Placental pericyte (primary cell): Measurements from ENCODE around the gene ARHGAP19. TPM values are rescaled to one million over a fixed set of nuclear protein-coding genes. Genes with fewer than 3 reads are reported as not detected.

Source experiments
- small RNA-seq: library from RNA; depleted of rRNA; stranded (forward); fragments of <200 nt; gene quantifications from one replicate; pipeline ENCODE3, GENCODE V24; 2012; ENCODE audit warnings: low replicate concordance
- total RNA-seq: library from RNA; depleted of rRNA; stranded (reverse); fragments of >200 nt; gene quantifications from 2 replicates; pipeline ENCODE4 v1.2.3, GENCODE V29; 2012

ARHGAP19 gene, protein sequence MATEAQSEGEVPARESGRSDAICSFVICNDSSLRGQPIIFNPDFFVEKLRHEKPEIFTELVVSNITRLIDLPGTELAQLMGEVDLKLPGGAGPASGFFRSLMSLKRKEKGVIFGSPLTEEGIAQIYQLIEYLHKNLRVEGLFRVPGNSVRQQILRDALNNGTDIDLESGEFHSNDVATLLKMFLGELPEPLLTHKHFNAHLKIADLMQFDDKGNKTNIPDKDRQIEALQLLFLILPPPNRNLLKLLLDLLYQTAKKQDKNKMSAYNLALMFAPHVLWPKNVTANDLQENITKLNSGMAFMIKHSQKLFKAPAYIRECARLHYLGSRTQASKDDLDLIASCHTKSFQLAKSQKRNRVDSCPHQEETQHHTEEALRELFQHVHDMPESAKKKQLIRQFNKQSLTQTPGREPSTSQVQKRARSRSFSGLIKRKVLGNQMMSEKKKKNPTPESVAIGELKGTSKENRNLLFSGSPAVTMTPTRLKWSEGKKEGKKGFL
- total RNA-seq: 2.8 and 15.2 TPM in 2 replicates

DNA sequence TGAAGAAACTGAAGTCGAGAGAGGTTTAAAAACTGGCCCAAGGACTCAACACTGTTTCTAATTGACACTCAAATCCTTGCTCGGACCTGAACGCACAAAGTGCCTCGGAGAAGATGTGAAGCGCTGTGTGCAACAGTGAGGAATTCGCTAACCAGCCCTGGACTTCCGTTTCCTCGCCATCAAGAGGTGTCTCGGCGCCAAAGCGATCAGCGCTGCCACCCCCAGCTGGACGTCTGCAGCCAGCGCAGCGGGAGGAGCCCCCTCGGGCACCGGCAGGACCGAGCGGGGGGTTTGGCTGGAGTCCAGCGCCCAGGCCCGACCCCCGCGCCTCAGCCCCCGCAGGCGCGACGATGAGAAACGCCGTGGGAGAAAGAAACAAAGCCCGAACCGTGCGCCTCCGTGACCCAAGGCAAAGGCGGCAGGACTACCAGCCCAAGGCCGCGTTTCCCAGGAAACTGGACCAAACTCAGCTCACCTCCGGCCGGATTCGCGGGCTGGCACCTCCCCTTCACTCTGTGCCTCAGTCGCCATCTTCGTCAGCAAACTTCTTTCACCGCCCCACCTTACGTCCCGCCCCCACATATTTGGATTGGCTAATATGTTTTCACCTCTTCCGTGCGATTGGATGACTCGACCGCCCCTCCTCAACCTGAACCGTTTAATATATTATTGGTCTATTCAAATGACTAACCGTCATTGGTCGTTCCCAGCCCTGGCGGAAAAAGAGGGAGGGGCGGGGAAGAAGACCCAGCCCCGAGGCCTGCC is at the start of gene ARHGAP19:
Gene ARHGAP19, minus strand, starts transcription at position 541 of the 765 bp plus-strand sequence. Its CDS starts 10 bp downstream, at position 531.

DNA sequence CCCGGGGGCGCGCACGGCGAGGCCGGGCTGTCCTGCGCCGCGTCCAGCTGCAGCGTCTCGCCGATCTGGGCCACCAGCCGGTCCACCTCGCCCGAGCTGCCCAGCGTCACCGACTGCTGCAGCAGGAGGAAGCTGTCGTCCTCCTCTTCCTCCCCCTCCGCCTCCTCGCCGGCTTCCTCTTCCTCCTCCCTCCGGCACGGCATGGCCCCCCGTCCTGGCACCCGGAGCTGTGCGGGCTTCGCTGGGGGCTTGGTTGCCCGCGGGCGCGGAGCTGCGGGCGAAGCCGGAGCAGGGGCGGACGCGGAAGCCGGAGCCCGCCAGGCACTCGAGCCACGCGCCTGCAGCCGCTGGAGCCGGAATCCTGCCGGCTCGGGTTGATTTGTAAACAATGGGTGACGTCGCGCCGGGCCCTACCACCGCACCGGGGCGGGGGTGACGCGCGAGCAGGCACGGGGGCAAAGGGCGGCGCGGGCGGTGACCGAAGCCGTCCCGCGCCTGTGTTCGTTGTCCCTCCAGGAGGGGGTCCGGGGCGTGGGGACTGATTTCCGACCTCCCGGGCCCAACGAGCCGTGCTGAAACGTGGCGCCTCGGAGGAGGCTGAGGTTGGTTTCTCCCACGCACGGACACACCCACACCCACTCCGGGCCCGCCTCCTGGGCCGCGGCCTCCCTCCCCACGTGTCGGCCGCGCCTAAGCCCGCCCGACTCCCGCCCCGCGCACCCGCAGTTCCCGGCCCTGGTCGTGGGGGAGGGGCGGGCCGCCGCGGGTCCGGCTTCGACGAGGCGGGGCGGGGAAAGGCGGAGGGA is 42.1 kb upstream of the ARHGAP19 start, which contains the start of gene FRAT2:
Gene FRAT2, minus strand, starts transcription at position 360 of the 806 bp plus-strand sequence. Its CDS starts 157 bp downstream, at position 203.

DNA sequence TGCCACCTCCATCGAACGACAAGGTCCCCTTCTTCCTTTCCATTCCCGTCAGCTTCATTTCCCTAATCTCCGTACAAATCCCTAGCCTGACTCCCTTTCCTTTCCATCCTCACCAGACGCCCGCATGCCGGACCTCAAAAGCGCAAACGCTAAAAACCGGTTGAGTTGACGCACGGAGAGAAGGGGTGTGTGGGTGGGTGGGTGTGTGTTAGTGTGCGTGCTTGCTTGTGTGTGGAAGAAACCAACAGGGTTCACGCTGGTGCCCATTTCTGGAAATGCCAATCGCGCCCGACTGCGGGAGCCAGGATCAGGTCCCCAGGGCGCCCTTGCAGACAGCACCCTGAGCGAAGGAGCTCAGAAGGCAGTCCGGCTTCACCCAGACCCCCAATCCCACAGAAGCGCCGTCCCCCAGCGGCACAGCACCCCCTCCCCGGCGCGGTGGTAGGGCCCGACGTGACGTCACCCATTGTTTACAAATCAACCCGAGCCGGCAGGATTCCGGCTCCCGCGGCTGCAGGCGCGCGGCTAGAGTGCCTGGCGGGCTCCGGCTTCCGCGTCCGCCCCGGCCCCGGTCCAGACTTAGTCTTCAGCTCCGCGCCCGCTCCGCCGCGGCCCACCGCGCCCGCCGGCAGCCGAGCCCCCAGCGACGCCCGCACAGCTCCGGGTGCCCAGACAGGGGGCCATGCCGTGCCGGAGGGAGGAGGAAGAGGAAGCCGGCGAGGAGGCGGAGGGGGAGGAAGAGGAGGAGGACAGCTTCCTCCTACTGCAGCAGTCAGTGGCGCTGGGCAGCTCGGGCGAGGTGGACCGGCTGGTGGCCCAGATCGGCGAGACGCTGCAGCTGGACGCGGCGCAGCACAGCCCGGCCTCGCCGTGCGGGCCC is 26.6 kb upstream of the ARHGAP19 start, which contains the start of gene FRAT1:
Gene FRAT1, plus strand, starts transcription at position 500 of the 880 bp plus-strand sequence. Its CDS starts 183 bp downstream, at position 683.

DNA sequence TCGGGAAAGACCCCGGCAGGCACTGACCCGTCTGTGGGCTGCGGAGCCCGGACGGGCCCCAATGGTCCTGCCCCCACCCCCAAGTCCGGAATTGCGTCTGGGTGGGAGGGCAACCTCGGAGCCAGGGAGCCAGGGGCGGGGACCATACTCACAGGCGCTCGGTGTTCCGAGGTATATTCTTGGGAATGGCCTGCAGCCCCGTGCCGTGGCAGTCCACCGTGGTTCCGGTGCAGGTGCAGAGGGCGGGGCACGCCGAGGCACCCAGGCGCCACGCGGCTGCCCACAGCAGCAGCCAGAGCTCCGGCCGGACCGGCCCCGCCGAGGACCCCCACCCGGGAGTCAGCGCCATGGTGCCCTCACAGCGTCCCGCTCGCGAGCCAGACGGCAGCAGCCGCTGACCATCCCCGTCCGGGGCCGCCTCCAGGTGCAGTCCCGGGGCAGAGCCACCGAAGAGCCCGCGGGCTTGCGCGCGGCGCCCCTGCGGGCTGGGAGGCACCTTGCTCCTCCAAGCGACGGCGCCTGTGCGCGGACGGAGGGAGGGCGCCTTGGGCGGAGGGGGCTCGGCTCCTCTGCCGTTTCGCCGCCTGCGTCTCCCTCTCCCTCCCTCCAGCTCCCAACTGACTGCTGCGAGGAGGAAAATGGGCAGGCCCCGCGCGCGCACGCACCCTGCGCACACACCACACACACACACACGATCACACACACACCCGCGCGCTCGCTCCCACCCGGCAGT is 106.9 kb downstream of the ARHGAP19 start, which contains the start of gene SLIT1:
Gene SLIT1, minus strand, starts transcription at position 634 of the 733 bp plus-strand sequence. Its CDS starts 285 bp downstream, at position 349.

Small RNA genes lying within 50 kb of the gene (small RNA-seq; reads per million reads assigned to genes)
- gene RF00017: not detected

Other genes starting within 250 kb of the ARHGAP19 start
- 0.14 TPM in 1 of 2 replicates, not detected in the other for gene SLIT1, start 106.7 kb downstream of the ARHGAP19 start, total RNA-seq
- 0.86 and 1.8 TPM in 2 replicates for gene FRAT1, start 26.6 kb upstream of the ARHGAP19 start, total RNA-seq
- gene FRAT2, start 42.1 kb upstream of the ARHGAP19 start, total RNA-seq: 3.9 and 6.0 TPM in 2 replicates
- 31.1 and 50.0 TPM in 2 replicates for gene RRP12, start 108.7 kb upstream of the ARHGAP19 start, total RNA-seq
- 274 and 654 TPM in 2 replicates for gene PGAM1, start 133.6 kb upstream of the ARHGAP19 start, total RNA-seq
- 48.1 and 54.1 TPM in 2 replicates for gene EXOSC1, start 153.4 kb upstream of the ARHGAP19 start, total RNA-seq
- 55.1 and 92.6 TPM in 2 replicates for gene ZDHHC16, start 153.5 kb upstream of the ARHGAP19 start, total RNA-seq
- gene MMS19, start 205.8 kb upstream of the ARHGAP19 start, total RNA-seq: 66.7 and 102 TPM in 2 replicates
- gene UBTD1, start 206.3 kb upstream of the ARHGAP19 start, total RNA-seq: 41.6 and 54.0 TPM in 2 replicates